H1 (cell line): ENCODE data around the gene LSM6. TPM values are rescaled to one million over a fixed set of nuclear protein-coding genes. Genes with fewer than 3 reads are reported as not detected.

Source experiments
- USF2 ChIP-seq: IDR thresholded peaks from 2 replicates; pipeline ENCODE4 v1.6.1; 2011; ENCODE audit warnings: low read length, improper control_type of control experiment
- polyA plus RNA-seq, 7 experiments: library from polyadenylated mRNA; depleted of rRNA in 3 of 7; stranded (reverse) in 5 of 7; unstranded in 2 of 7; fragments of >200 nt in 5 of 7; fragments of 200-250 nt in 2 of 7; gene quantifications; 1 replicate in 5 of 7; 2 replicates in 1 of 7; 4 replicates in 1 of 7; pipeline versions ENCODE4 v1.2.1 to v1.2.3, GENCODE V29; 2011 to 2013; ENCODE audit warnings: missing spikeins in 2 of 7, mixed read lengths in 2 of 7
- total RNA-seq: library from RNA; stranded (reverse); fragmentation: NEBNext Ultra II Directional; extraction: Animal tissue kit (Norgen Biotek cat#: 25700); gene quantifications from 2 replicates; pipeline ENCODE4 v1.2.1, GENCODE V29; 2021

The LSM6 gene
- total and polyA plus RNA-seq, 2 of the 8 experiments (the other 6 are each of a cell fraction or from before 2014, with no cell fraction given), result 40.2 to 63.4 TPM

GRCh38 chr4:146175541-146176453, at the start of gene LSM6 (continued):
- TF ChIP-seq USF2, result no peak
